22Rv1 (cell line): ENCODE results near the gene HOXB1.

Source experiments
- H3K27ac ChIP-seq: fragments of 450-650 bp; 2 replicates; pipeline ENCODE4 v1.5.1; 2017
- CTCF ChIP-seq: fragments of 450-650 bp; IDR thresholded peaks from 2 replicates; pipeline ENCODE4 v1.5.1; 2017; ENCODE audit warnings: mild to moderate bottlenecking
- ZFX ChIP-seq: fragments of 450-650 bp; IDR thresholded peaks from 2 replicates; pipeline ENCODE4 v1.6.1; 2017; ENCODE audit warnings: antibody characterized with exemption, borderline replicate concordance

The HOXB1 gene

GRCh38 chr17:48551596-48552465 lies 21.0 kb upstream of the HOXB1 start:
- no peak for TF ChIP-seq CTCF
- TF ChIP-seq ZFX = no peak
- no peak overlapping the region for H3K27ac ChIP-seq

- TF ChIP-seq ZFX (no peak), CTCF (no peak)
- no peak overlapping the region for H3K27ac ChIP-seq
Measured at GRCh38 chr17:48551214-48551555, 20.4 kb upstream of the HOXB1 start.

GRCh38 chr17:48550502-48551213 lies 19.8 kb upstream of the HOXB1 start:
- no peak overlapping the region for H3K27ac ChIP-seq
- no peak for TF ChIP-seq CTCF
- no peak for TF ChIP-seq ZFX

- H3K27ac ChIP-seq = no peak overlapping the region
- TF ChIP-seq CTCF = no peak
Measured at GRCh38 chr17:48549914-48550501, 19.2 kb upstream of the HOXB1 start.

- no peak overlapping the region for H3K27ac ChIP-seq
- no peak for TF ChIP-seq CTCF
- TF ChIP-seq ZFX = no peak
Measured at GRCh38 chr17:48549281-48549630, 18.4 kb upstream of the HOXB1 start.

GRCh38 chr17:48548523-48549280 lies 17.9 kb upstream of the HOXB1 start:
- no peak for TF ChIP-seq ZFX
- no peak for TF ChIP-seq CTCF

More at GRCh38 chr17:48548523-48549280, 17.9 kb upstream of the HOXB1 start:
- no peak overlapping the region for H3K27ac ChIP-seq
